Lower leg skin (tissue), 3 donors: ENCODE measurements around the gene TK2.

Experiments used
- CTCF ChIP-seq, 3 donors: fragments of 450-650 bp; IDR thresholded peaks; one replicate each; pipeline ENCODE4 v1.5.1; 2016; ENCODE audit warnings: antibody characterized with exemption in 3 of 3, mild to moderate bottlenecking in 3 of 3, moderate library complexity in 2 of 3
- POLR2A ChIP-seq, 2 donors: fragments of 450-650 bp; IDR thresholded peaks; one replicate each; pipeline ENCODE4 v1.6.1; 2016 to 2017; ENCODE audit warnings: antibody characterized with exemption in 2 of 2, mild to moderate bottlenecking in 1 of 2, moderate library complexity in 1 of 2

GRCh38 chr16:66537236-66537635 lies 12.7 kb downstream of the TK2 start:
- TF ChIP-seq CTCF (IDR thresholded peaks at IDR 0.05) (no peak), POLR2A (IDR thresholded peaks at IDR 0.05) (no peak)
